Cortex of kidney (tissue), 1 donor: ENCODE results near the gene CNIH3.

Experiments used
- DNase-seq: peaks from one replicate; lab custom pipeline; 2025; lab: John Stamatoyannopoulos, UW

The CNIH3 gene

DNA sequence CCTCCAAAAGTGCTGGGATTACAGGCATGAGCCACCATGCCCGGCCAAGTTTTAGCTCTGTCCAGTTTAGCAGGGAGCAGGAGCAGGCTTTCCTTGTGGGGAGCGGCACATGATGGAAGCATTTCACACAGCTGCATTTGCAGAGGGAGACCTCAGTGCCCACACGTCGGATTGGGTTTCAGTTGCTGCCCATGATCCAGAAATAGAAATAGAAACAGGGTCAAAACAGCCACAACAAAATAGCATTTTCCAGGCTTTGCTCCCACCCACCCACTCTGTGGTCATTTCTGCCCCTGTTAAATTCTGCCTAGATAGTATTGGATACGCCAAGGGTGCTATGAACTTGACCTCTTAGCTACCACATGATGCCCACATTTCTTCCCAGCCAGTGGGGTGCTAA is 128.4 kb downstream of the CNIH3 start:
- DNase-seq = no peak

DNA sequence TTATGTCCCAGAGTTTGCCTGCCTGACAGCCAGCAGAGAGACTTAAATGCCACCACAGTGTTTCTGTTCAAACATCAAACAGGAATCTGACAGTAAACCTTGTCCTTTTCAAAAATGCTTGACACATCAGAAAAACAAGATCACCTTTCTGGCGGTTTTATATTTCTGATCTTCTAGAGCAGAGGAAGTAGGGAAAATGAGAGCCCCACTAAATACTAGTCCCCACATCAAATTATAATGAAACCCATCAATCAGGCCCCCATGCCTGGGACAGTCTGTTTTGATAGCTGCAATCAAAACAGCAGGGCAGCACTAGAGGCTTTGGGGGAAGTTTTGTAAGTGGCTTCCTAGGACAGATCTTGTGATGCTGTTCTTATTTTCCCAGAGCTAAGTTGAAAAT is 129.3 kb downstream of the CNIH3 start:
- DNase-seq = no peak

DNA sequence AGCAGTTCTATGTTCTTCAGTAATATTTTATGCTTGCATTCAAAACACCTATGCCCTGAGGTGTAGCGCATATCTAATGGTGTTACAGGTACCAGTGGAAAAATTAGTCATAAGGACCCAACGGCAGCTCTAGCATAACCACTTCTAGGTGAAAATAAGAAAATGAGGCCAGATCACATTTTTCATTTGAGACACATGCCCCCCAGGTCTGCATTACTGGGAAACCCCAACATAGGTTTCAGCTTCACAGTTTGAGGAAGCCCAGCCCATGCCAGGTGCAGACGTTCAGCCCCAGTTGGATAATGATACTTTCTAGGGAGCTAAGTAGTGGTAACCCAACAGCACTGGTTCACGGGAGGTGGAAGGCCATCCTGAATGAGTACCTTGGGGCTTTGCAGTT is 129.8 kb downstream of the CNIH3 start:
- DNase-seq = no peak

DNA sequence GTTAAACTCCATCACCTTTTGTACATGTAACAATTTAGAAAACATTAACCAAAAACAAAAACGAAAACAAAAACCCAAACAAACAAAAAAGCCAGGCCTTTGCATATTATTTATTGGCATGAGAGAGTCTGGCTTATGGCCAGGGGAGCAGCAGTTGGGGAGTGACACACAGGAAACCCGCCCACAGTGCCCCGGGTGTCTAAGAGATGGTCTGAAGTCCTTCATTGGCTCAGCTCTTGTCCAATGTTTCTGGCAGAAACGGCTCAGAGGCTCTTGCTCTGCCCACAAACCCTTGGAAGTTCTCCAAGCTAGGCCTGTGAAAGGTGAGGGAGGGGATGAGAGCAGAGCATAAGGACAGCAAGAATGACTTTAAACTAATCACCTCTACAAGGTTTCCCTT is 131.5 kb downstream of the CNIH3 start:
- DNase-seq = no peak

DNA sequence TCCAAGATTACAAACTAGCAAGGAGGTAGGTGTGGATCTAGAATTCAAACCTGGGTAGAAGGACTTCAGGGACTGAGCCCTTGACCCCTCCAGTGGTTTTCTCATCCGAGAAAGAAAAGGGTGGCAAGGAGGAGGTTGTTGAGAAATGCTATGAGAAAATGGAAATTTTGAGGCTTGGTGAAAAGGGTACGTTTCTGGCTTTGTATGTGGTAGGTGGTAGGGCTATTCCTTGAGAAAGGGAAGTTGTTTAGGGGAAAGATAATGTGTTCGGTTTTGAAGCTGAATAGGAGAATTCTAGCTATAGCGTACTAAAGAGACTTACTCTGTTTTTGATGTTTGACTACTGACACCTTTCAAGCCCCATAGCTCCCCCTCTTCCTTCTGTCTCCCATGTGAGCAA is 133.8 kb downstream of the CNIH3 start:
- no peak for DNase-seq

DNA sequence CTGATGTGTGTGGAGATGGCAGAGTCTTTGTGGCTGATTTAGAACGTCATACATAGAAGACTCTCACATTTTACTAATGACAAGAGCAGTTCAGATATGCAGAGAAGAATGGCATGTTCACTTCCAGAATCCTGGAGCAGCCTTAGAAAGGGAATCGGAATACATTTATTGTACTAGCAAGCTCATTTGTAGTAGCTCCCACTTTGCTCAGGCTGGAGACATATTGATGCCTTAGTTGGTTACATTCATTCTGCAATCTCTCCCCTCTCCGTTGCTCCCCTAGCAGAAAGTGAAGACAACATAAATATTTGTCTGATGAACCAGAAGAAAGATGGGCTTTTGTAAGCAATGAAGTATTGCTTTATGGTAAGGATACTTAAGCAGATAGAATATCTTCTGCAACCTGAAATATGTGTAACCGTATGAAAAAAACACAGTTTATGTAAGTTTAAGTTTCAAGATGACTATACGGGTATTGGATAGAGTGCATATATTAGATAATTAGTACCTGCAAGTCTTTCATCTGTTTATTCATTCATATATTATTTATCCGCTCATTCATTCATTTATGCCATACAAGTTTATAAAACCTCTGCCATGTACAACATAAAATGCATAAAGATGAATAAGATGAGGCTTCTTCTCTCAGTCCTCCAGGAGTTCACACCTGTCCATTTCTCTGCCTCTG is 135.7 kb downstream of the CNIH3 start:
- DNase-seq = no peak

DNA sequence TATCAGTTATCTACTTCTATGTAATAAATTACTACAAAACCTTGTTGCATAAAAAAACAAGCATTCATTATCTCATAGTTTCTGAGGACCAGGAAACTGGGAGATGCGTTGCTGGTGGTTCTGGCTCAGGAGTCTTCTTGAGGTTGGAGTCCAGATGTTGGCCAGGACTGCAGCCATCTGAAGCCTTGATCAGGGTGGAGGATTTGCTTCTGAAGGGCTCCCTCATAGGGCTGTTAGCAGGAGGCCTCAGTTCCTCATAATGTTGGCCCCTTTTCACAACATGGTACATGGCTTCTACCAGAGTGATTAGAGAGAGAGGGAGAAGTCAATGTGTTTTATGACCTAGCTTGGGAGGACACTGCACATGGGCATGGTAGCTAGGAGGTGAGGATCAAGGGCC is 137.4 kb downstream of the CNIH3 start:
- no peak for DNase-seq

DNA sequence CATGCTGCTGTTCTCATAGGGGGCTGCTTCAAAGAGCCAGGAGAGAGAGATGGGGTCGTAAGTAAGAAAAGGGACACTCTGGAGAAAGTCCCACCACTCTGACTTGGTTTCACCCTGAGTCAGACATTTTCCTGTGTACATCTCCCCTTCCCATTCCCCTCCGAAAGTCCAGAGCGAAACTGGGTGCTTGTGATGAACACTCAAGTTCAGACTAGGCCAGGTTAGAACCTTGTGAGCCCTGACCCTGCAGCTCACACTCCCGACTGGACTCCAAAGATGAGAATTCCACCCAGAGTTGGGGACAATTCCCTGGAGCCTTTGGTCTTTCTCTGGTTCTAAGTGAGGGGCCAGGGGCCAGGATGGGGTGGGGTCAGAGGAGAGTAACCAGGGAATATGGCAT is 139.5 kb downstream of the CNIH3 start:
- DNase-seq = no peak

DNA sequence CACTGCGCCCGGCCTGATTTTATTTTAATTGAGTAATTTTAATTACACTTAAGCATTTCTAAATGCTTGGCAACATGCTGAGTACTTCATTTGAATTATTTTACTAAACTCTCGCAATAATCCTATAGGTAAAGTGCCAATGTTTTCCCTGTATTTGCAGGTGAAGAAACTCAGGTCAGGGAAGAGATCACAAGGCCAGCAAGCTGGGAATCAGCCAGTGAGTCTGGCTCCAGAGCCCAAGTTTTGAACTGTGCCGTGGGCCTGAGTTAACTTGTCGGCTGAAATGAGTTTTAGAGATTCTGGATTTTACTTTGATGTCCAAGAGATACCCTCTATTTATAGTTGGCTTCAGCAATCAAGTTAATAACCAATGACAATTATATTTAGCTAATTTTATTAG is 141.4 kb downstream of the CNIH3 start:
- no peak for DNase-seq

DNA sequence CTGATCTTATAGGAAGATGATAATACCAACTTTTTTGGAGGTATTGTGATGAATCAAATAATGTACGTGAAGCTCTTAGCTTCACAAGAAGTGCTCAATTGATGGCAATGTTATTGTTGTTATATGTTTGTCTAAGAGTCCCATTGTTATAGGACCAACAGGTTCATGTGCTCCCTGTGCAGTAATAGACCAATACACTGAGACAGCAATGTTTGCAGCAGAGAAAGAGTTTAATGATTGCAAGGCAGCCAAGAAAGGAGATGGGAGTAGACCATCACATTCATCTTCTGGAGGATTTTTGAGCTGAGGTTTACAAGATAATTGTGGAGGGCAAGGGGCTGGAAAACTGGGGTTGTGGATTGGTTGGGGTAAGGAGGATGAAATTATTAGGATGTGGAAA is 143.0 kb downstream of the CNIH3 start:
- no peak for DNase-seq

DNA sequence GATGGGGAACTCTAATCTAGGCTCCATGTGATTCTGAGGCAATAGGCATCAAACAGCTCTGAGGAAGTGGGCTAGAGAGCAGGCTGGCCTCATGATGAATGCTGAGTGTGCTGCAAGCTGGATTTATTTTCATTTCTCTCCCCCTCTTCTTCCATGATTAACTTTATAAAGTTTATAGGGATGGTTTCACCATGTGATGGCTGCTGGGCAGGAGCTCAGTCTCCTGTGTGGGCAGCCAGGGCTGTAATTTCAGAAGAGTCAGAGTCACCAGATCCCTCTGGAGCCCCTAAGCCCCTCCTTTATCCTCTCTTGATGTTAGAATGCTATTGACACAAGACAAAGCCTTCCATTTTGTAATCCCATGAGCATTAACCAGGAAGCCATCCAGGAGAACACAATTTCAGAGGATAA is 143.6 kb downstream of the CNIH3 start:
- no peak for DNase-seq

DNA sequence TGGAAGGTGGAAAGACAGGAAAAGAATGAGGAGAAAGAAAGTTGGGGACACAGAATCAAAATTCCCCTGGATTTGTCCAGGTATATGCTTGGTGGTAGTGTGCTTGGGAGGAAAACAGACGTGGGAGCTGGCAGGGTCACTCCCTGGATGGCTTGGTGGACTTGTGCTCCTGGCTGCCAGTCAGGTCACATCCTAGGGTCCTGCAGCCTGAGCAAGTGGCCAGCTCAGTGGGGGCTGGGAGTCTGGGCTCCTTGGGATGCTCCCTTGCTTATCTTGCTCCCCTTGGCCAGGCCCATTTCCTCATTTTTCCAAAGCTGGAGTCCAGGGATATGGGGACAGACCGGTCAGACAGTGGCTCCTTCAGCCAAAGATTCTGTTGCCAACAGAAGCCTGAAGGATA is 144.0 kb downstream of the CNIH3 start:
- DNase-seq = no peak

DNA sequence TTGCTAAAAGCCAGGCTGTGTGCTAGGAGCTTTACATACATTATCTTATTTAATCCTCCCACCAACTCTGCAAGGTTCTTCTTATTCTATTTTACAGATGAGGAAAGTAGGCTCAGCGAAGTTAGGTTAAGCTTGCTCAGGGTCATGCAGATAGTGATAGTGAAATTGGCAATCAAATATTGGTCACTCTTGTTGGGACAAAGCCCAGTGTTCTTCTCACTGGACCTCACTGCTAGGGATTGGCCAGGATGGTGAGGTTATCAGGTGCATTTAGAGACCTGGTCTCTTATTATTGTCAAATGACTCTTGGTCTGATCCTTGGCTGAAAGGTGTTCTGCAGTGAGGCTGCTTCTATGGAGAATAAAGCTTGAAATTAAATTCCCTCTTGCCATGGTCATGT is 145.1 kb downstream of the CNIH3 start:
- DNase-seq = no peak

DNA sequence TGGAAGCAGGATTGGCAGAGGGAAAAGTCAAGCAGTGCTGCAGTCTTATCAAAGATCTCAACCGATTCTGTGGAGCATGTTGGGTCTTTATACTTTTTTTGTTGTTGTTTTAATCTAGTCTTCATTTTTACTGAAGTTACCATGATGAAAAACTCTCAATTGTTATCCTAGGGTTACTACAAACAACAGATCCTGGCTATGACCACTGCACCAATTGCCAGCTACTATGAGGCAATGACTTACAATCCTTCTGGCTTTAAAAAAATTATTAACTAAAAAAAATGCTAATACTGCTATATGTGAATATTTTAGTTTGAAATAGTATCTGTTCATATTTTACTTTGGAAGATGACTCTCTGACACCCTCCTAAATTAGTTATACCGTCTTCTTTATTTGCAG is 145.9 kb downstream of the CNIH3 start:
- DNase-seq = no peak

DNA sequence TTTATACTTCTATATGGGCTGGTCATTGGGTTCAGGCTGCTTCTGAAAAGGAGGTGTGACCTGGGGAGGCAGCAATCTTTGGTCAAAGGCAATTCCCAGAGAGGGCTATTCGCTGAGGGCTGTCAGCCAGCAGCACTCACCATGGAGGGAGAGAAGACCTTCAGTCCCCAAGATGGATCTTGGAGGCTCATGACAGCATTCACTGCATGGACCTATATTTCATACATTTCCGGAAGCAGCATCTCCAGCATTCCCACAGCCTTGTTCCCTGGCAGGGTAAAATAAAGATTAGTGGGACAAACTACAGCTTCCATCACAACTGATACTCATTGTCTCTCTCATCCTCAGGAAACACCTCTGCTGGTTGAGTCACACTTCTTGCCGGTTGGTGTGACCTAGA is 146.6 kb downstream of the CNIH3 start:
- no peak for DNase-seq

DNA sequence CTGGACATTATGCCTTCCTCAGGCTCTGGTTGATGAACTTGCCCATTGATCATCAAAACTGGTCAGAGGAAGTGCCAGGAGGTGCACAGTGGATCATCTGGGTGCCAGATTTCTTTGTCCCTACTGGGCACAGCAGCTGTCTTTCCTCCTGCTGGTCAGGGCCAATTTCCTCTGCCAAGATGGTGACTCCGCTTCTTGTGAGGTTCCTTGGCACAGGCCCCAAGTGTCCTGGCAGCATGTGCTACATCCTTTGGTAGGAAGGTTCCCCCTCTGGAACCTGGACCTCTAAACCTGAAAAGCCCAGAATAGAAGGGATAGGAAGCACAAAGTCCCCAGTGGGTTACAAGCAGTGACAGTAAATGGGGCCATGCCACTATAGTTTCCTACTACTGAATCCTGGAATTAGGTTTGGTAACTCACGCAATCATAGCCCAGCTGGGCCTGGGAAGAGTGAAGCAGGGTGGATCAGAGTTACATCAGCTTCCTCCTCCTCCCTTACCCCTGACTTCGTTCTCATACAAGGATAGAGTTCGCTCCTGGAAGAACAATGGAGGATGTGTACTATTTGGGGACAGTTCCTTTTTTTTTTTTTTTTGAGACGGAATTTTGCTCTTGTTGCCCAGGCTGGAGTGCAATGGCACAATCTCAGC is 147.1 kb downstream of the CNIH3 start:
- no peak for DNase-seq

DNA sequence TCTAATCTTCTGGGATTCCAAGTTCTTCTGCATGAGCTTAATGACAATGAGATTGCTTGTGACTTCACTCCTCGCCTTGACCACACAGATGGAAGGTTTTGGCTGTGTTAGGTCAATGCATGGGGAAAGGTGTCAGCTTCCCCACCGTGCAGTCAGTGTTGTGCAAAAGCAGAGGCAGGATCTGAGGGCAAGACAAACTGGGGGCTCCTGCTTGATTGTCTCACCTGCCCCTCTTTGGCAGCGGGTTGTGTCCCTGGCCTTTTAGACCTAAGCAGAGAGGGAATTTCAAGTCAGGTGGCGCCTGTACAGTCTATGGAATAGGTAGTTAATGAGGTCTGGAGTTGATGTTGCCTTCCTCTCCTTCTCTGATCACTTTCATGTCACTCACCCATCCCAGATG is 150.1 kb downstream of the CNIH3 start:
- DNase-seq = no peak

DNA sequence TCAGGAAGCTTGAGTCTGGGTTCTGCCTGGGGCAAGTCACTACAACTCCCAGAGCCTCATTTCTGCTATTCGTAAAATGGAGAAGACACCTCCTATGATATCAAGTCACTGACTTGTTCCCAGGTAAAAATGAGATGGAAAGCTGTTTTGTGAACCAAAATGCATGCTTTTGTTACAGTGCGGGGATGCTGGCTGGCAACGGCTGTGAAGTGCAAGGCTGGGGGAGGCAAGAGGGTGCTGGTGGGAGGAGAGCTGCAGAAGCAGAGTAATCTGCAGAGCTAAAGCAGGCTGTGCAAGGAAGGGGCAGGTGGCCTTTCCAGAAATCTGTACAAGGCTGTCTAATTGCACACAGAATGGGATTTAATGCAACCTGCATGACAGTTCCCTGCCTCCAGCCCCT is 150.9 kb downstream of the CNIH3 start:
- no peak for DNase-seq

DNA sequence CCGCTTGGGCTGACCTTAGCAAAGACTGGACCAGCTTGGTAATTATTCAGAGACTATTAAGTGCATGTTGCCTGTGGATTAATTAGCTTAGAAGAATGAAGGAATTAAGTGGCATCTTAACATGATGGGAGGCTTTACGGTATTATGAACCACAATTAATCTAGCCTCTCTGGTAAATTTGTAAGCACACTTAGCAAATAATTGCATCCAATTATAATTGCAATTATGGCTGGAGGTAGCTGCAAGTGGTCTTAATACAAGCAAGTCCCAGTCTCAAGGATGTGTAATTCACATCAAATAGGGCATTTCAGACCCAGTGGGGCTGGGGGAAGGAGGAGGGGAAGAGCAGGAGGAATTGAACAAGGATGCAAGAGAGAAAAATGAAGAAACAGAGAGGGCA is 151.6 kb downstream of the CNIH3 start:
- DNase-seq = no peak

DNA sequence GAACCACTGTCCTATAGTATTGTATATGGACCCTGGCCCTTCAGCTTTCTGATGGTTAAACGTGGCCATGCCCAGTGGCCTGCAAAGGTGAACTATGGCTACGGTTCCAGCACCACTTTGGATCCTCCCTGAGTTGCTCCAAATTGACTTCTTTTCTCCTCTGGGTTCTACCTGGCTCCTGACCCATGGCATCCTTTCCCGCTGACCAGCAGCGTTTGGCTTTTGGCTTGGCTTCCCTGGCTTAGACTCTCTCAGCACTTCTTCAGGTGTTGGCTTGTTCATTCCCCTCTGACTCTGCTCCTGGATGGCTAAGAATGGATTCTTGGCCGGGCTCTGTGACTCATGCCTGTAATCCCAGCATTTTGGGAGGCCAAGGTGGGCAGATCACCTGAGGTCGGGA is 152.9 kb downstream of the CNIH3 start:
- no peak for DNase-seq

DNA sequence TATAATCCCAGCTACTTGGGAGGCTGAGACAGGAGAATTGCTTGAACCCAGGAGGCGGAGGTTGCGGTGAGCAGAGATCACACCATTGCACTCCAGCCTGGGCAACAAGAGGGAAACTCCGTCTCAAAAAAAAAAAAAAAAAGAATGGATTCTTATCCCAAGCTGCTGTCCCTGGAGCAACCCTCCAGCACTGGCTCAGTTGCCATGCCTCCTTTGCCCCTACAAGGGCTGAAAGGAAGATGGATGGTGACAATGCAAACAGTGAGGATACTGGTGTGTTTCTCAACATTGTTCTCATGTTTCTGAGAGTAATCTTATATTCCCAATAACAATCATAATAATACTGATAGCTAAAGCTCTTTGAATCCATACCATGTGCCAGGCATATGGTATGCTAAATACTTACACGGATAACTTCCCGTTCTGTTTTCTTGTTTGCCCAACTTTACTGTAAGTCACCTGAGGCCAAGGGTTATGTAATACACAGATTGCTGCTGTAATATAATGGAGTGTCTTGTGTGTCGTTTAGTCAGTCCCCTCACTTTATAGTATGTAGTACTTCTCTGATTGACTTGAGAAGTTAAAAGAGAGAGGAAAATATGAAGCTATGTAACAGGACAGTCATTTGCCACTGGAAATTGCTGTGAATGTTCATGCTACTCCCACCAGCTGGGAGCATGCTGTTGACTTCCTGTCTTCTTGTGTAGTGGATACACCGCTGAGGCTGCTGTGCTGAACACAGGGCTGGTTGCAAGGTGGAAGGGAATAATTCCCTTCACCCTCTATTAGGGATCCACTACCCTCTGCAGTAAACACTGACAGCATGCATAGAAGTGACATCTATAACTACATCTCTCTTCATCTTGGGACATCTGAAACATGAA is 153.6 kb downstream of the CNIH3 start:
- no peak for DNase-seq

DNA sequence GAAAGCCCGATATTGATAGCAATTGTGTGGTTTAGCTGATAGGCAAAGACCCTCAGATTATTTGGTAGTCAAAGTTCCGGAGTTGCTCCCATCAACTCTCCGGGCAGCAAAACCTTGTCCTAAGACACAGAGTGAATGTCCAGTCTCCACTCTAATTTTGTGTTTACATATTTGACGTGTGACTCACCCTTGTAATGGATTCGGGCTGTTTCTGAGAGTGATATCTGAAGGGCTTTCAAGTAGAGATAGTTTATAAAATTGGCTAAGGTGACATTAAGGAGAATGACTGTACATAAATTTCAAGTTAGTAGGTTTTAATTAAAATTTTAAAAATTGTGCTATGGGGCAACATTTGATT is 154.2 kb downstream of the CNIH3 start:
- DNase-seq = no peak

DNA sequence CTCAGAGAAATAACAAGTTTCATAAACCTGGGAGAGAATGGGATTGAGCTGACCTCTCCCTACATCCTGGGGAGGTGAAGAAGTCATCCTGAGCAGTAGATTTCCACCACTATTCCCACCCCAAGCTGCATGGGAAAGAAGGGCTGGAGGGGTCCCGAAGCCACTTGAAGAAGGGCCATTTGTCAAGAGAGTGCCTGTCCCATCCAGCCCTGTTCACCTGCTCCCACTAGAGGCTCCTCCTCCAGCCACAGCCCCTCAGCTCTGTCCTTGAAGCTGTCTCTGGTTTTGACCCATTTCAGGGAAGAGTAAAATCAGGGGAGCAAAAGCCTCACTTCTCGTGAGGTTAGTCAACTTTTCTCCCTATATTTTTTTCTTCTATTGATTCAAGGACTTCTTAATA is 157.5 kb downstream of the CNIH3 start:
- DNase-seq = no peak
